Right lobe of liver (tissue), 6 donors: Measurements from ENCODE around the gene ATG9B. TPM values are rescaled to one million over a fixed set of nuclear protein-coding genes. Genes with fewer than 3 reads are reported as not detected.

Experiments used
- ATAC-seq, 4 donors: fragments of 200-7000 bp; cut with Tn5 transposase; one replicate each; pipeline ENCODE4 v1.9.1; 2020; ENCODE audit warnings: mild to moderate bottlenecking in 4 of 4, moderate library complexity in 4 of 4
- DNase-seq, 3 donors: peaks; one replicate each; pipeline ENCODE4 v3.0.0-alpha.2; 2020
- H3K27ac ChIP-seq, 3 donors: fragments of 200-600 bp; one replicate each; pipeline ENCODE4 v1.8.0; 2022
- H3K27me3 ChIP-seq, 2 donors: fragments of 200-600 bp; one replicate each; pipeline ENCODE4 v1.8.0; 2022
- H3K36me3 ChIP-seq, 4 donors: fragments of 200-600 bp; sonication (generic) in 1 of 4; one replicate each; pipeline versions ENCODE4 v1.5.1 to v1.8.0; 2017 to 2022; ENCODE audit warnings: control low read depth in 1 of 4
- H3K4me1 ChIP-seq, 4 donors: fragments of 200-600 bp; sonication (generic) in 1 of 4; one replicate each; pipeline versions ENCODE4 v1.5.1 to v1.8.0; 2017 to 2022; ENCODE audit warnings: control low read depth in 1 of 4
- H3K4me3 ChIP-seq, 3 donors: fragments of 200-600 bp; one replicate each; pipeline ENCODE4 v1.8.0; 2022
- H3K9me3 ChIP-seq, 4 donors: fragments of 200-600 bp; sonication (generic) in 1 of 4; one replicate each; pipeline versions ENCODE4 v1.5.1 to v1.8.0; 2017 to 2022; ENCODE audit warnings: control low read depth in 1 of 4
- POLR2A ChIP-seq: fragments of 450-650 bp; IDR thresholded peaks from one replicate; pipeline ENCODE4 v1.6.1; 2017; ENCODE audit warnings: antibody characterized with exemption, mild to moderate bottlenecking
- WGBS: methylation state at CpG from one replicate; pipeline ENCODE4 v1.1.6; 2018; ENCODE audit warnings: low coverage, low lambda C conversion rate; ENCODE audit not compliant: insufficient coverage; ENCODE audit errors: missing lambda C conversion rate; 5-methylcytosine and 5-hydroxymethylcytosine counted together
- intact Hi-C, 2 donors: fragments of 100-400 bp; cut with DNase I; formaldehyde crosslinking; loops; one replicate each; pipeline versions ENCODE4 v1.11.2 to v1.14.1; 2022
- total RNA-seq, 6 experiments: library from RNA; depleted of rRNA in 2 of 6; stranded (reverse); fragments of >200 nt in 2 of 6; fragmentation: NEBNext Ultra II Directional in 3 of 6; extraction: Animal tissue kit (Norgen Biotek cat#: 25700) in 3 of 6; gene quantifications; one replicate each; pipeline versions ENCODE4 v1.1.0 to v1.2.4, GENCODE V29; 2016 to 2023
- TF ChIP-seq, protein P1 (sequence below), 4 donors: fragments of 200-600 bp in 3 of 4; fragments of 450-650 bp in 1 of 4; IDR thresholded peaks; one replicate each; pipeline versions ENCODE4 v1.5.1 to v1.8.0; 2016 to 2022; ENCODE audit warnings: antibody characterized with exemption in 4 of 4, mild to moderate bottlenecking in 2 of 4
- donor health status: DM: no; HTN: yes; CAD: no.
- donor health status: DM: no; HTN: no; CAD: no.
- donor health status: DM: no; HTN: no; CAD: no.
- donor health status: DM: no; HTN: yes; CAD: no.
- donor health status: DM: no; HTN: yes; CAD: no.

Gene ATG9B
- total RNA-seq, 6 experiments from 2014 or later: 0.40 TPM; not detected in 5

DNA sequence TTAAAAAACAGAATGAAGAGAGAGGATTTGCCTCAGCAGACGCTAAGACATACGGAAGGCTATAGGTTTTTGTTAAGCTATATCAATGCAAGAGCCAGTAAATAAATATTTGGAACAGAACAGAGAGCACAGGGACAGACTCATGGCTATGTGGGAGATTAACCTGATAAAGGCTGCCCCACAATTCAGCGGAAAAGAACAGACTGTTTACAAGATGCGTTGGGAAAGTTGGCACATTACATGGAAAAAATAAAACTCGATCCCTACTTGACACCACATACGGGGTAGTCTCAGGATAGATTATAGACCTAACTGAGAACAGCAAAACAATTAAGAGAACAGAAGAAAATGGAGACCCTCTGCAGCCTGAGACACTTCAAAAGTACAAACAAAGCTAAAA is 56.9 kb downstream of the ATG9B start:
- TF ChIP-seq, protein P1, sequence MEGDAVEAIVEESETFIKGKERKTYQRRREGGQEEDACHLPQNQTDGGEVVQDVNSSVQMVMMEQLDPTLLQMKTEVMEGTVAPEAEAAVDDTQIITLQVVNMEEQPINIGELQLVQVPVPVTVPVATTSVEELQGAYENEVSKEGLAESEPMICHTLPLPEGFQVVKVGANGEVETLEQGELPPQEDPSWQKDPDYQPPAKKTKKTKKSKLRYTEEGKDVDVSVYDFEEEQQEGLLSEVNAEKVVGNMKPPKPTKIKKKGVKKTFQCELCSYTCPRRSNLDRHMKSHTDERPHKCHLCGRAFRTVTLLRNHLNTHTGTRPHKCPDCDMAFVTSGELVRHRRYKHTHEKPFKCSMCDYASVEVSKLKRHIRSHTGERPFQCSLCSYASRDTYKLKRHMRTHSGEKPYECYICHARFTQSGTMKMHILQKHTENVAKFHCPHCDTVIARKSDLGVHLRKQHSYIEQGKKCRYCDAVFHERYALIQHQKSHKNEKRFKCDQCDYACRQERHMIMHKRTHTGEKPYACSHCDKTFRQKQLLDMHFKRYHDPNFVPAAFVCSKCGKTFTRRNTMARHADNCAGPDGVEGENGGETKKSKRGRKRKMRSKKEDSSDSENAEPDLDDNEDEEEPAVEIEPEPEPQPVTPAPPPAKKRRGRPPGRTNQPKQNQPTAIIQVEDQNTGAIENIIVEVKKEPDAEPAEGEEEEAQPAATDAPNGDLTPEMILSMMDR (IDR thresholded peaks at IDR 0.05): no peak
- TF ChIP-seq POLR2A: no peak
- Histone ChIP-seq H3K9me3 (no peaks in the 10 kb centered on the region), H3K4me1 (no peaks in the 10 kb centered on the region), H3K27ac (no peak overlapping the region), H3K27me3 (no peaks in the 10 kb centered on the region), H3K4me3 (no peak overlapping the region), H3K36me3 (no peaks in the 10 kb centered on the region)
- WGBS: 41% methylated on average over 6 of the region's 6 CpGs
- no peak for ATAC-seq
- DNase-seq: no peak
- intact Hi-C loops: no loop called here

DNA sequence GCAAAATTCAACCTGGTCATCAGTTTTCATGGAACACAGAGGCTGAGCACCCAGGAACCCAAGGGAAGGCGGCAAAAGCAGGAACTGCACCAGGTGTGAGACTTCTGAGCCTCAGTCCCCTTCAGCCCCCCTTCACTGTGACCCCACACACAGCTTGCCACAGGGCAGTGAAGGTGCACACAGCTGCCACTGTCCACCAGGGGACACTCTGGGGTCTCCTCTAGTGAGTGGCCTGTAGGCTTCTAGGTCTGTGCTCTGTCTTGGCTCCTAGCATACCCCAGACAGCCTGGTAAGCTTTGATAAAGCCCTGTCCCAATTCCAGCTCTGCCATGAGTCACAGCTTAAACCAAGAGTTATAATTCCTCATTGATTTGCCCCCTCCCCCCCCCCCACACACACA is 58.3 kb downstream of the ATG9B start:
- Histone ChIP-seq H3K27ac (no peak overlapping the region), H3K36me3 (no peaks in the 10 kb centered on the region), H3K4me3 (no peak overlapping the region), H3K4me1 (no peaks in the 10 kb centered on the region), H3K9me3 (no peaks in the 10 kb centered on the region), H3K27me3 (no peaks in the 10 kb centered on the region)
- TF ChIP-seq POLR2A: no peak
- TF ChIP-seq, protein P1 (IDR thresholded peaks at IDR 0.05): no peak
- DNase-seq (no peak), ATAC-seq (no peak)
- intact Hi-C loops: no loop called here
- WGBS: no CpG with 5 or more reads among the region's 1 CpG

DNA sequence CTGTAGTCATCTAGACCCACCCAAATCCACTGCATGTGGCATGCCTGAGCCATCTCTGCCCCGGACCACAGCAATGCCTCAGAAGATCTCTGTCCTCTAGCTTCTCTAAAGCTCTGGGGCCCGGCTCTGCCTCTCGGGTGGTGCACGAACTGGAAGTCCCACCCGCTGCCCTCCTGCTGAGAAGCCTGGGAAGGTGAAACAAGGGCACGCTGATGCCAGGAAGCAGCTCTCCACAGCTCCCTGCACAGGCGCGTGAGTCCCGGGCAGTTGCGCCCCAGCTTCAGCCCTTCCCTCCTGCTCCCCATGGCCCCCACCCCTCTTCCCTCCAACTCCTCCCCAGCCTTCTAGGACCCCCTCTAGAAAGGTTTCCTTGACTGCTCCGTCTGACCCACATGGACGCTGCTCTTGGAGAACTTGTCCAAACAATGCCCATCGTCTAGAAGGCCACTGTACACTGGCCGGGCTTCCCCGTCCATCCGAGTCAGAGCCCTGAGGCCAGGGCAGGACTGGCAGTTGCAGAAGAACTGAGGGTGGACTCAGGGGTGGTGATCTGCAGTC is 58.9 kb downstream of the ATG9B start:
- intact Hi-C loops: no loop called here
- Histone ChIP-seq H3K36me3 (no peaks in the 10 kb centered on the region), H3K9me3 (no peaks in the 10 kb centered on the region), H3K27ac (no peak overlapping the region), H3K4me1 (no peaks in the 10 kb centered on the region), H3K27me3 (no peaks in the 10 kb centered on the region), H3K4me3 (no peak overlapping the region)
- TF ChIP-seq, protein P1 (IDR thresholded peaks at IDR 0.05): no peak
- TF ChIP-seq POLR2A: no peak
- 36% methylated on average over 7 of the region's 16 CpGs for WGBS
- no peak for DNase-seq
- ATAC-seq: no peak

Other genes starting within 250 kb of the ATG9B start
- gene TMEM176B, start 224.1 kb downstream of the ATG9B start, total RNA-seq: 1,000 to 10,000 TPM in 1 of 6 experiments, 100 to 1,000 TPM in 5; 711 to 1,315 (median 795) TPM
- 1,000 to 10,000 TPM in 1 of 6 experiments, 100 to 1,000 TPM in 5; 441 to 1,033 (median 702) TPM for gene TMEM176A, start 223.7 kb downstream of the ATG9B start, total RNA-seq
- 10 to 100 TPM in 1 of 6 experiments, 1 to 10 TPM in 2, not detected in 3; 2.2 to 17.5 (median 9.4) TPM for gene AOC1, start 172.0 kb downstream of the ATG9B start, total RNA-seq
- gene KCNH2, start 46.2 kb downstream of the ATG9B start, total RNA-seq: under 1 TPM in 5 of 6 experiments, not detected in 1; 0.11 to 0.69 (median 0.18) TPM
- gene NOS3, start 33.5 kb downstream of the ATG9B start, total RNA-seq: 1 to 10 TPM; 2.4 to 9.2 (median 5.0) TPM
- gene ABCB8, start 4.0 kb upstream of the ATG9B start, total RNA-seq: 10 to 100 TPM; 22.3 to 33.8 (median 26.8) TPM
- gene ASIC3, start 24.0 kb upstream of the ATG9B start, total RNA-seq: 1 to 10 TPM in 5 of 6 experiments, under 1 TPM in 1; 0.53 to 1.2 (median 1.2) TPM
- gene CDK5, start 33.4 kb upstream of the ATG9B start, total RNA-seq: 1 to 10 TPM; 5.0 to 9.6 (median 6.1) TPM
- gene SLC4A2, start 35.1 kb upstream of the ATG9B start, total RNA-seq: 100 to 1,000 TPM in 4 of 6 experiments, 10 to 100 TPM in 2; 74.0 to 140 (median 106) TPM
- gene FASTK, start 56.3 kb upstream of the ATG9B start, total RNA-seq: 10 to 100 TPM; 33.4 to 48.8 (median 43.9) TPM
- gene TMUB1, start 59.0 kb upstream of the ATG9B start, total RNA-seq: 10 to 100 TPM; 27.7 to 63.1 (median 41.8) TPM
- gene AGAP3, start 62.0 kb upstream of the ATG9B start, total RNA-seq: 10 to 100 TPM; 36.3 to 44.3 (median 39.5) TPM
- gene GBX1, start 143.2 kb upstream of the ATG9B start, total RNA-seq: not detected
- gene ASB10, start 162.8 kb upstream of the ATG9B start, total RNA-seq: not detected
- gene H2BK1, start 186.0 kb upstream of the ATG9B start, total RNA-seq: not detected
- gene ABCF2, start 202.7 kb upstream of the ATG9B start, total RNA-seq: 10 to 100 TPM in 4 of 6 experiments, 1 to 10 TPM in 2; 7.3 to 22.3 (median 11.4) TPM
- gene CHPF2, start 208.0 kb upstream of the ATG9B start, total RNA-seq: 10 to 100 TPM; 11.9 to 20.7 (median 17.7) TPM
- gene SMARCD3, start 224.2 kb upstream of the ATG9B start, total RNA-seq: 1 to 10 TPM; 2.4 to 7.3 (median 2.7) TPM